ENCODE results near the gene CUEDC1. TPM values are rescaled to one million over a fixed set of nuclear protein-coding genes. Genes with fewer than 3 reads are reported as not detected.

CUEDC1 gene
- total RNA-seq, 4 donors from 2014 or later, result 31.2 to 43.9 (median 34.3) TPM

GRCh38 chr17:57880086-57880456 lies 75.1 kb downstream of the CUEDC1 start:
- H3K27ac ChIP-seq, result peak overlapping the region; percentile 79 to 89 (median 83)
- peaks cover 0 to 16% of the 10 kb centered on the region in 2 donors for H3K36me3 ChIP-seq
- TF ChIP-seq POLR2A (IDR thresholded peaks at IDR 0.05) (no peak), CTCF (IDR thresholded peaks at IDR 0.05 in 4 of 5, conservative IDR thresholded peaks at IDR 0.05 in 1 of 5) (no peak)
- H3K27me3 ChIP-seq, result no peaks in the 10 kb centered on the region
- peaks cover 58 to 72% of the 10 kb centered on the region in 2 donors for H3K4me1 ChIP-seq
- DNase-seq (no peak), ATAC-seq (peak in 1 of 2 donors; percentile 15)
- H3K9me3 ChIP-seq, result no peaks in the 10 kb centered on the region
- intact Hi-C loops (cut with DNase I; ENCODE audit: low total_unique reads) (loop anchor here (1.0 kb wide), 1 partner anchor 9 kb away; no protein-coding TSS in a partner anchor), in situ Hi-C loops (cut with MboI; ENCODE audit: low sequenced_read_pairs in 4 of 4) (no loop called here)
- no peak overlapping the region for H3K4me3 ChIP-seq

- intact Hi-C loops (cut with DNase I; ENCODE audit: low total_unique reads) (loop anchor here (1.0 kb wide), 1 partner anchor 10 kb away; no protein-coding TSS in a partner anchor), in situ Hi-C loops (cut with MboI; ENCODE audit: low sequenced_read_pairs in 4 of 4) (no loop called here)
- H3K36me3 ChIP-seq, result peaks cover 0 to 10% of the 10 kb centered on the region in 2 donors
- H3K4me3 ChIP-seq, result no peak overlapping the region
- H3K4me1 ChIP-seq, result peaks cover 63 to 77% of the 10 kb centered on the region in 2 donors
- DNase-seq (peak; percentile 77 to 83), ATAC-seq (peak; percentile 64 to 71)
- TF ChIP-seq CTCF (IDR thresholded peaks at IDR 0.05 in 4 of 5, conservative IDR thresholded peaks at IDR 0.05 in 1 of 5), result no peak
- TF ChIP-seq POLR2A (IDR thresholded peaks at IDR 0.05), result no peak
- no peaks in the 10 kb centered on the region for H3K27me3 ChIP-seq
- H3K9me3 ChIP-seq, result no peaks in the 10 kb centered on the region
- peak overlapping the region; percentile 79 to 89 (median 83) for H3K27ac ChIP-seq
Measured at GRCh38 chr17:57879437-57880085, 75.7 kb downstream of the CUEDC1 start.

GRCh38 chr17:57877803-57878377 lies 77.3 kb downstream of the CUEDC1 start:
- DNase-seq (no peak), ATAC-seq (no peak)
- Histone ChIP-seq H3K27me3 (no peaks in the 10 kb centered on the region), H3K4me3 (no peak overlapping the region), H3K27ac (peak overlapping the region; percentile 79 to 89 (median 83)), H3K9me3 (no peaks in the 10 kb centered on the region), H3K36me3 (peaks cover 0 to 2% of the 10 kb centered on the region in 2 donors), H3K4me1 (peaks cover 73 to 91% of the 10 kb centered on the region in 2 donors)
- TF ChIP-seq CTCF (IDR thresholded peaks at IDR 0.05 in 4 of 5, conservative IDR thresholded peaks at IDR 0.05 in 1 of 5) (no peak), POLR2A (IDR thresholded peaks at IDR 0.05) (no peak)
- in situ Hi-C loops (cut with MboI; ENCODE audit: low sequenced_read_pairs in 4 of 4), result no loop called here
- intact Hi-C loops (cut with DNase I; ENCODE audit: low total_unique reads), result no loop called here

- no peaks in the 10 kb centered on the region for H3K27me3 ChIP-seq
- H3K27ac ChIP-seq, result peak overlapping the region; percentile 72 to 84 (median 76)
- no peak for TF ChIP-seq POLR2A (IDR thresholded peaks at IDR 0.05)
- no peak for TF ChIP-seq CTCF (IDR thresholded peaks at IDR 0.05 in 4 of 5, conservative IDR thresholded peaks at IDR 0.05 in 1 of 5)
- DNase-seq, result no peak
- peaks cover 0 to 9% of the 10 kb centered on the region in 2 donors for H3K36me3 ChIP-seq
- peaks cover 69 to 83% of the 10 kb centered on the region in 2 donors for H3K4me1 ChIP-seq
- intact Hi-C loops (cut with DNase I; ENCODE audit: low total_unique reads), result no loop called here
- in situ Hi-C loops (cut with MboI; ENCODE audit: low sequenced_read_pairs in 4 of 4), result no loop called here
- no peak overlapping the region for H3K4me3 ChIP-seq
- H3K9me3 ChIP-seq, result no peaks in the 10 kb centered on the region
- no peak for ATAC-seq
Measured at GRCh38 chr17:57876866-57877237, 78.4 kb downstream of the CUEDC1 start.
